ENCODE data around the gene SLC6A17. TPM values are rescaled to one million over a fixed set of nuclear protein-coding genes. Genes with fewer than 3 reads are reported as not detected.

SLC6A17 gene
- total RNA-seq, 1 experiment from 2014 or later = not detected

GRCh38 chr1:110200666-110201065, 50.4 kb downstream of the SLC6A17 start:
- TF ChIP-seq CTCF (conservative IDR thresholded peaks at IDR 0.05; ENCODE audit: low read depth, low read length) = no peak
- no peak for TF ChIP-seq EZH2 (IDR thresholded peaks at IDR 0.05; ENCODE audit: borderline replicate concordance, low read depth, low read length, poor library complexity, severe bottlenecking)
- no TSS peak for BruUV-seq (replicated peaks)
- Histone ChIP-seq H3K27ac (ENCODE audit: low read depth, low read length, poor library complexity, severe bottlenecking) (no peak overlapping the region), H3K4me1 (ENCODE audit: insufficient read depth, low read length, poor library complexity, severe bottlenecking) (peaks cover 7% of the 10 kb centered on the region), H3K9me3 (ENCODE audit: low read depth, low read length, poor library complexity, severe bottlenecking) (no peaks in the 10 kb centered on the region), H3K27me3 (replicated peaks; ENCODE audit: insufficient read depth, low read depth, low read length, poor library complexity) (no peaks in the 10 kb centered on the region), H3K36me3 (ENCODE audit: insufficient read depth, low read length, poor library complexity, severe bottlenecking) (no peaks in the 10 kb centered on the region), H3K4me3 (ENCODE audit: low read depth, low read length, poor library complexity, severe bottlenecking) (no peak overlapping the region)
- intact Hi-C loops (cut with micrococcal nuclease; ENCODE audit: unreplicated experiment) = no loop called here
- CTCF ChIA-PET = interaction anchor here (1.0 to 3.5 kb wide), 3 partner anchors 112 to 295 kb away, joined by 5 to 26 read pairs (median 5); no protein-coding TSS in a partner anchor
- DNase-seq (ENCODE audit: low spot score) = no peak
- POLR2A ChIA-PET (ENCODE audit: low non-redundant PET) = no interaction called here

GRCh38 chr1:110201157-110201825, 51.0 kb downstream of the SLC6A17 start:
- DNase-seq (ENCODE audit: low spot score) = no peak
- TF ChIP-seq CTCF (conservative IDR thresholded peaks at IDR 0.05; ENCODE audit: low read depth, low read length) (no peak), EZH2 (IDR thresholded peaks at IDR 0.05; ENCODE audit: borderline replicate concordance, low read depth, low read length, poor library complexity, severe bottlenecking) (no peak)
- Histone ChIP-seq H3K4me3 (ENCODE audit: low read depth, low read length, poor library complexity, severe bottlenecking) (no peak overlapping the region), H3K27me3 (replicated peaks; ENCODE audit: insufficient read depth, low read depth, low read length, poor library complexity) (no peaks in the 10 kb centered on the region), H3K4me1 (ENCODE audit: insufficient read depth, low read length, poor library complexity, severe bottlenecking) (peaks cover 7% of the 10 kb centered on the region), H3K27ac (ENCODE audit: low read depth, low read length, poor library complexity, severe bottlenecking) (no peak overlapping the region), H3K36me3 (ENCODE audit: insufficient read depth, low read length, poor library complexity, severe bottlenecking) (no peaks in the 10 kb centered on the region), H3K9me3 (ENCODE audit: low read depth, low read length, poor library complexity, severe bottlenecking) (no peaks in the 10 kb centered on the region)
- BruUV-seq (replicated peaks) = no TSS peak
- intact Hi-C loops (cut with micrococcal nuclease; ENCODE audit: unreplicated experiment) = no loop called here
- CTCF ChIA-PET = interaction anchor here (0.6 to 3.5 kb wide), 4 partner anchors 111 to 295 kb away, joined by 5 to 26 read pairs (median 5); no protein-coding TSS in a partner anchor
- POLR2A ChIA-PET (ENCODE audit: low non-redundant PET) = no interaction called here

GRCh38 chr1:110203021-110203661, 52.8 kb downstream of the SLC6A17 start:
- H3K9me3 ChIP-seq (ENCODE audit: low read depth, low read length, poor library complexity, severe bottlenecking) = no peaks in the 10 kb centered on the region
- H3K36me3 ChIP-seq (ENCODE audit: insufficient read depth, low read length, poor library complexity, severe bottlenecking) = no peaks in the 10 kb centered on the region
- H3K4me3 ChIP-seq (ENCODE audit: low read depth, low read length, poor library complexity, severe bottlenecking) = no peak overlapping the region
- TF ChIP-seq CTCF (conservative IDR thresholded peaks at IDR 0.05; ENCODE audit: low read depth, low read length) = peak; percentile 86
- TF ChIP-seq EZH2 (IDR thresholded peaks at IDR 0.05; ENCODE audit: borderline replicate concordance, low read depth, low read length, poor library complexity, severe bottlenecking) = no peak
- no TSS peak for BruUV-seq (replicated peaks)
- peaks cover 7% of the 10 kb centered on the region for H3K4me1 ChIP-seq (ENCODE audit: insufficient read depth, low read length, poor library complexity, severe bottlenecking)
- CTCF ChIA-PET = interaction anchor here (0.5 to 3.5 kb wide), 4 partner anchors 110 to 293 kb away, joined by 3 to 26 read pairs (median 11); no protein-coding TSS in a partner anchor
- peak; percentile 79 for DNase-seq (ENCODE audit: low spot score)
- H3K27ac ChIP-seq (ENCODE audit: low read depth, low read length, poor library complexity, severe bottlenecking) = no peak overlapping the region
- intact Hi-C loops (cut with micrococcal nuclease; ENCODE audit: unreplicated experiment) = loop anchor here (1.0 to 2.0 kb wide), 2 partner anchors 109 to 294 kb away; no protein-coding TSS in a partner anchor
- H3K27me3 ChIP-seq (replicated peaks; ENCODE audit: insufficient read depth, low read depth, low read length, poor library complexity) = no peaks in the 10 kb centered on the region
- POLR2A ChIA-PET (ENCODE audit: low non-redundant PET) = no interaction called here

Measured in A673 (cell line).